GM23248 (cell line): Measurements from ENCODE around the gene SFMBT2. TPM values are rescaled to one million over a fixed set of nuclear protein-coding genes. Genes with fewer than 3 reads are reported as not detected.

Source experiments
- DNase-seq: peaks from one replicate; pipeline ENCODE4 v3.0.0-alpha.2; 2015
- H2AFZ ChIP-seq: fragments of 200-600 bp; sonication (generic); 2 replicates; pipeline ENCODE4 v1.6.1; 2016; ENCODE audit warnings: antibody characterized with exemption
- H3F3A ChIP-seq: fragments of 200-600 bp; sonication (generic); 2 replicates; pipeline ENCODE4 v1.6.1; 2016; ENCODE audit warnings: mild to moderate bottlenecking, antibody characterized with exemption, mixed run types; ENCODE audit not compliant: insufficient read depth
- H3K27ac ChIP-seq: fragments of 200-600 bp; sonication (generic); 2 replicates; pipeline ENCODE4 v1.5.1; 2016; ENCODE audit warnings: mild to moderate bottlenecking
- H3K27me3 ChIP-seq: fragments of 200-600 bp; sonication (generic); replicated peaks from 2 replicates; pipeline ENCODE4 v1.6.1; 2016; ENCODE audit warnings: mild to moderate bottlenecking; ENCODE audit not compliant: insufficient read depth
- H3K36me3 ChIP-seq: fragments of 200-600 bp; sonication (generic); 2 replicates; pipeline ENCODE4 v1.6.1; 2016; ENCODE audit warnings: low read depth, mild to moderate bottlenecking
- H3K4me1 ChIP-seq: fragments of 200-600 bp; sonication (generic); 2 replicates; pipeline ENCODE4 v1.6.1; 2016; ENCODE audit warnings: mild to moderate bottlenecking; ENCODE audit not compliant: insufficient read depth
- H3K4me2 ChIP-seq: fragments of 200-600 bp; sonication (generic); one replicate; pipeline ENCODE4 v1.6.1; 2016; ENCODE audit warnings: mild to moderate bottlenecking; ENCODE audit not compliant: unreplicated experiment
- H3K4me3 ChIP-seq: fragments of 200-600 bp; sonication (generic); 2 replicates; pipeline ENCODE4 v1.5.1; 2016; ENCODE audit warnings: mild to moderate bottlenecking
- H3K79me2 ChIP-seq: fragments of 200-600 bp; sonication (generic); 2 replicates; pipeline ENCODE4 v1.6.1; 2016; ENCODE audit warnings: mild to moderate bottlenecking; ENCODE audit not compliant: insufficient read depth
- H3K9ac ChIP-seq: fragments of 200-600 bp; sonication (generic); 2 replicates; pipeline ENCODE4 v1.6.1; 2016; ENCODE audit warnings: mild to moderate bottlenecking
- H3K9me2 ChIP-seq: fragments of 200-600 bp; sonication (generic); 2 replicates; pipeline ENCODE4 v1.6.1; 2016; ENCODE audit warnings: mixed run types, mild to moderate bottlenecking, moderate library complexity; ENCODE audit not compliant: insufficient read depth
- H3K9me3 ChIP-seq: fragments of 200-600 bp; sonication (generic); one replicate; pipeline ENCODE4 v1.6.1; 2017; ENCODE audit warnings: low read depth
- H4K20me1 ChIP-seq: fragments of 200-600 bp; sonication (generic); 2 replicates; pipeline ENCODE4 v1.6.0; 2016; ENCODE audit not compliant: insufficient read depth
- EZH2 ChIP-seq: fragments of 200-600 bp; sonication (generic); IDR thresholded peaks from 2 replicates; pipeline ENCODE4 v1.6.1; 2018; ENCODE audit warnings: antibody characterized with exemption, mild to moderate bottlenecking; ENCODE audit not compliant: insufficient read depth, poor library complexity, severe bottlenecking
- EZH2phosphoT487 ChIP-seq: fragments of 200-600 bp; sonication (generic); IDR thresholded peaks from 2 replicates; pipeline ENCODE4 v1.6.1; 2018; ENCODE audit warnings: antibody characterized with exemption, moderate library complexity, mild to moderate bottlenecking, low read depth; ENCODE audit not compliant: insufficient read depth
- WGBS, 2 experiments: methylation state at CpG; one replicate each; pipeline ENCODE4 v1.1.6; 2015 to 2017; ENCODE audit warnings: low lambda C conversion rate in 2 of 2, low coverage in 1 of 2; ENCODE audit errors: missing lambda C conversion rate in 2 of 2; 5-methylcytosine and 5-hydroxymethylcytosine counted together
- in situ Hi-C: fragments of 300-500 bp; cut with MboI; formaldehyde crosslinking; loops from 2 replicates; pipeline ENCODE4 v1.15.0; 2020
- polyA plus RNA-seq: library from polyadenylated mRNA; unstranded; fragments of >200 nt; fragmentation: Nextera tagmentation; extraction: Ambion mirVana; gene quantifications from 2 replicates; pipeline ENCODE4 v1.2.1, GENCODE V29; 2016
- total RNA-seq: library from RNA; depleted of rRNA; stranded (reverse); fragments of >200 nt; shearing (Covaris generic); gene quantifications from 2 replicates; pipeline ENCODE4 v1.2.3, GENCODE V29; 2014

The SFMBT2 gene
- total and polyA plus RNA-seq, 2 experiments from 2014 or later, result 0.22 TPM; not detected in 1

GRCh38 chr10:7260912-7261311, 149.9 kb downstream of the SFMBT2 start:
- Histone ChIP-seq H3K9ac (peak overlapping the region; percentile 54), H2AFZ (no peak overlapping the region), H3F3A (peaks cover 19% of the 10 kb centered on the region), H3K4me3 (peak overlapping the region; percentile 22), H3K27me3 (no peaks in the 10 kb centered on the region), H3K27ac (peak overlapping the region; percentile 81), H4K20me1 (no peaks in the 10 kb centered on the region), H3K9me3 (no peaks in the 10 kb centered on the region), H3K79me2 (no peaks in the 10 kb centered on the region), H3K9me2 (no peaks in the 10 kb centered on the region), H3K4me1 (peaks cover 19% of the 10 kb centered on the region), H3K36me3 (no peaks in the 10 kb centered on the region), H3K4me2 (peak overlapping the region; percentile 49)
- DNase-seq, result peak; percentile 49
- no peak for TF ChIP-seq EZH2
- TF ChIP-seq EZH2phosphoT487, result no peak
- in situ Hi-C loops, result no loop called here
- WGBS, 2 experiments, result 36 to 37% methylated on average over 8 of the region's 8 CpGs

GRCh38 chr10:7260412-7260900, 150.4 kb downstream of the SFMBT2 start:
- Histone ChIP-seq H3K4me2 (no peak overlapping the region), H3K27ac (peak overlapping the region; percentile 81), H3K4me1 (peaks cover 15% of the 10 kb centered on the region), H4K20me1 (no peaks in the 10 kb centered on the region), H3K36me3 (no peaks in the 10 kb centered on the region), H3K27me3 (peaks cover 2% of the 10 kb centered on the region; the same call in 1 of the 2 replicates), H3K4me3 (no peak overlapping the region), H2AFZ (no peak overlapping the region), H3K9me3 (no peaks in the 10 kb centered on the region), H3F3A (peaks cover 19% of the 10 kb centered on the region), H3K79me2 (no peaks in the 10 kb centered on the region), H3K9ac (peak overlapping the region; percentile 54; the same call in 1 of the 2 replicates), H3K9me2 (no peaks in the 10 kb centered on the region)
- WGBS, 2 experiments, result 0 to 1% methylated on average over 3 of the region's 3 CpGs
- in situ Hi-C loops, result no loop called here
- DNase-seq, result peak; percentile 96
- no peak for TF ChIP-seq EZH2
- peak; percentile 98 for TF ChIP-seq EZH2phosphoT487

- H3K36me3 ChIP-seq, result no peaks in the 10 kb centered on the region
- 77 to 78% methylated on average over 8 of the region's 8 CpGs for WGBS, 2 experiments
- H3F3A ChIP-seq, result peaks cover 19% of the 10 kb centered on the region
- no peaks in the 10 kb centered on the region for H4K20me1 ChIP-seq
- DNase-seq, result no peak
- H3K27me3 ChIP-seq, result peaks cover 6% of the 10 kb centered on the region; the same call in 1 of the 2 replicates
- no peak overlapping the region for H3K27ac ChIP-seq
- H3K4me3 ChIP-seq, result no peak overlapping the region
- no peak overlapping the region for H2AFZ ChIP-seq
- no peaks in the 10 kb centered on the region for H3K9me2 ChIP-seq
- in situ Hi-C loops, result no loop called here
- H3K9me3 ChIP-seq, result no peaks in the 10 kb centered on the region
- TF ChIP-seq EZH2 (no peak), EZH2phosphoT487 (no peak)
- H3K79me2 ChIP-seq, result no peaks in the 10 kb centered on the region
- no peak overlapping the region for H3K4me2 ChIP-seq
- peaks cover 15% of the 10 kb centered on the region for H3K4me1 ChIP-seq
- no peak overlapping the region for H3K9ac ChIP-seq
Observed at GRCh38 chr10:7258948-7259523, 151.8 kb downstream of the SFMBT2 start.

- Histone ChIP-seq H3K9me2 (no peaks in the 10 kb centered on the region), H3F3A (peaks cover 9% of the 10 kb centered on the region), H3K9me3 (no peaks in the 10 kb centered on the region), H4K20me1 (no peaks in the 10 kb centered on the region), H3K4me1 (peaks cover 5% of the 10 kb centered on the region), H3K9ac (no peak overlapping the region), H2AFZ (no peak overlapping the region), H3K4me3 (no peak overlapping the region), H3K27ac (no peak overlapping the region), H3K79me2 (no peaks in the 10 kb centered on the region), H3K27me3 (peaks cover 6% of the 10 kb centered on the region; the same call in 1 of the 2 replicates), H3K36me3 (no peaks in the 10 kb centered on the region), H3K4me2 (no peak overlapping the region)
- in situ Hi-C loops, result no loop called here
- no peak for DNase-seq
- 50 to 58% methylated on average over 2 of the region's 2 CpGs for WGBS, 2 experiments
- TF ChIP-seq EZH2, result no peak
- TF ChIP-seq EZH2phosphoT487, result no peak
Observed at GRCh38 chr10:7255517-7255916, 155.3 kb downstream of the SFMBT2 start.
